ENCODE results near the gene CD58. TPM values are rescaled to one million over a fixed set of nuclear protein-coding genes. Genes with fewer than 3 reads are reported as not detected.

CD58 gene
- total RNA-seq, 2 experiments from 2014 or later = 23.6 to 25.1 TPM

DNA sequence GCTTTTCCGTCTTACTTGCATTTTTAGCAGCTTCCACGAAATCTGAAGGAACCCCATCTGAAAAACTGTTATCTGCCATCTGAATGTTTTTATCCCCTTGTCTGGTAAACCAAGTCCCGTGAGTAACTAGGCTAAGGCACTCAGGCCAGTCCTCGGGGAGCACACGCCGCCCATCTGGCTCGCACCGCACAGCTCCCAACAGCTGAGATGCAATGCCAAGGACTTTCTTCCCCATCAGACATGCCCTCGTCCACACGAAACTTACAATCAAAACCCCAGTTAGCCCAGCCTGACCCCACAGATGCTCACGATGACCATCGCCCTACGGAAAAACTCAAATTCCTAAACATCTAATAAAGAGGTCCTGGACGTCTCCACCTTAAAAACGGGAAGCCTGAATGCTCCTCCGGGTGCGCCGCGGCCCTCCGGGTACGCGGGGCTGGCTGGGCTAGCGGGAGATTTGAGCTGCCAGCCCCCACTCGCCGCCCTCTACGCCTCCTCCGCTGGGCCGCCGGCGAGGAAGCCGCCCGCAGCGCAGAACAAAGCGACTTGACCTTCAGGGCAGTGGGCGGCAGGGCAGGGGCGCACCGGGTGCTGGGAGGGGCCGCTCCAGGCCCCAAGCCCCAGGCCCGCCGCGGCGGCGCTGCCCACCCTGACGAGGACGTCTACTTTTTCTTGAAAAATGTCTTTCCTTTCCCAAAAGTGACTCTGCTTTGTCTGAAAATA, 36.6 kb downstream of the CD58 start:
- ATAC-seq (ENCODE audit: low read depth) = no peak
- POLR2A ChIA-PET = no interaction called here
- Mint-ChIP-seq H3K27ac (no peak overlapping the region), H3K9me3 (peaks cover 3% of the 10 kb centered on the region), H3K4me3 (no peak overlapping the region), H3K27me3 (no peaks in the 10 kb centered on the region), H3K4me1 (peaks cover 22% of the 10 kb centered on the region), H3K36me3 (peaks cover 60% of the 10 kb centered on the region)
- no peak for DNase-seq

DNA sequence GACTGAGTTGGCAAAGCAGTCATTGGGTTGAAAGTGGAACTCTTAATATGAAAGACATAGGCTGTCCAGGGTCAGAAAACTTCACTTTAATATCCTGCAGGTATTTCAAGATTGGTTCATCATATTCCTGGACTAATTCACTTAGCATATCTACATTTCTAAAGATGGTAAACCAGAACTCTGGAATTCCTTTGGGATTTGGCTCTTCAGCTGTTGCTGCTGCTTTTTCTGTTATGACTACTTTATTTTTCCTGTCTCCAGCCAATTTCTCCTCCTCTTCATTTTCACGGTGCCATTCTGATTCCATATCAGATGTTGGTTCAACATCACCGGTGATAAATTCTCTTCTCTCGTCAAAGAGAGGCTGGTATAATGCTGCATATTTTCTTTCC, 37.4 kb downstream of the CD58 start:
- H3K36me3 Mint-ChIP-seq = peaks cover 60% of the 10 kb centered on the region

DNA sequence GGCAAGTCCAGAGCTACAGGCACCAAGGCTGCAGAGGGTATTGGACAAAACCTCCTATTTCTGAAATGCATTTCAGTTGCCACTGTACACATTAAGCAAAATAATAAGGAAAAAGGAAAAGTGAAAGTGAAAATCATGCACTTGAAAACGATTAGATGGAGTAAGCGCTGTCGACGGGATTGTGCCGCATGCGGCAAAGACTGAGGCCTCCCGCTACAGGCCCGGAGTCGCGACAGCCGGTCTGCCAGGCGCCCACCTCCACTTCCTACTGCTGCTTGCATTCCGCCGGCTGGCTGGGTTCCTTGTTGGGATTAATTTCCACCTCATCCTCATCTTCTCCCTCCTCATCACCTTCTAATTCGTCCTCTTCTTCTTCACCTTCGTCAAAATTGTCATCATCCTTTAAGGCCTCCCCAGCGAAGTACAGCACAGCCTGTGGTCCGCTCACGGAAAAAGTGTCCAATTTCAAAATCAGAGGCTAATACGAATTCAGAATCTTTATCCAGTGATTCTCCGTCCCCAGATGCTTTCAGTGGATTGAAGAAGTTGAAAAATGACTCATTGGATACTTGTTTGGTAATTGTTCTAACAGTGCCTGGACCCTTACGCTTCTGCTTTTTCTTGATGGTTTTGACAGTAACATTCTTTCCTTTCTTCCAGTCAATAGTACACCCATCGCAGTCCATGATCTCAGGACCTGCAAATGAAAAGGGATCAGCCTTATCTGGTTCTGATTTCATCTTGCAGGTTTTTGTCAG, 38.0 kb downstream of the CD58 start:
- peaks cover 62% of the 10 kb centered on the region for H3K36me3 Mint-ChIP-seq
- ATAC-seq (ENCODE audit: low read depth) (no peak), DNase-seq (no peak)
- H3K9me3 Mint-ChIP-seq = peaks cover 7% of the 10 kb centered on the region
- no peak overlapping the region for H3K4me3 Mint-ChIP-seq
- H3K27me3 Mint-ChIP-seq = no peaks in the 10 kb centered on the region
- H3K27ac Mint-ChIP-seq = no peak overlapping the region
- peaks cover 10% of the 10 kb centered on the region for H3K4me1 Mint-ChIP-seq
- POLR2A ChIA-PET = no interaction called here

More for the DNA sequence above, 37.4 kb downstream of the CD58 start:
- POLR2A ChIA-PET = no interaction called here
- H3K27ac Mint-ChIP-seq = no peak overlapping the region
- DNase-seq (no peak), ATAC-seq (ENCODE audit: low read depth) (no peak)
- peaks cover 3% of the 10 kb centered on the region for H3K9me3 Mint-ChIP-seq
- H3K4me1 Mint-ChIP-seq = peaks cover 15% of the 10 kb centered on the region
- H3K4me3 Mint-ChIP-seq = no peak overlapping the region
- H3K27me3 Mint-ChIP-seq = no peaks in the 10 kb centered on the region

DNA sequence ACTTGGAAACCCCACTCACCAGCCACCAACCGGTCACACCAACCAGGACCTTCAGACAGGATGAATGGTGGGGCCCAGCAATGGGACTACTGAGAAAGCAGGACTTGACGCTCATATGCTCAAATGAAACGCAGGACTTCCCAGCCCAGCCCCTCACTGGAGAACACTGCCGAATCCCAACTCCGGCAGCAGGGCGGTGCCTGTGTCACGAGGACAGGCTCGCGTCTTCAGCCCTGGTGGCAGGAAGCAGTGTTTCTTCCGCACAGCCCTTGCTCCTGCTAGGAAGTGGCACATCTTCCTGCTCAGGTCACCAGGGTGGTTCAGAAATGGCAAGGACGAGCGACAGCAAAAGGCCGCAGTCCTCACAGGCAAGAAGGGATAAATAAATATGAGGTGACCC, 38.9 kb downstream of the CD58 start:
- H3K9me3 Mint-ChIP-seq = peaks cover 10% of the 10 kb centered on the region
- ATAC-seq (ENCODE audit: low read depth) (no peak), DNase-seq (no peak)
- POLR2A ChIA-PET = no interaction called here
- H3K4me3 Mint-ChIP-seq = no peak overlapping the region
- H3K27me3 Mint-ChIP-seq = no peaks in the 10 kb centered on the region
- H3K36me3 Mint-ChIP-seq = peaks cover 71% of the 10 kb centered on the region
- no peak overlapping the region for H3K27ac Mint-ChIP-seq
- H3K4me1 Mint-ChIP-seq = peaks cover 7% of the 10 kb centered on the region

DNA sequence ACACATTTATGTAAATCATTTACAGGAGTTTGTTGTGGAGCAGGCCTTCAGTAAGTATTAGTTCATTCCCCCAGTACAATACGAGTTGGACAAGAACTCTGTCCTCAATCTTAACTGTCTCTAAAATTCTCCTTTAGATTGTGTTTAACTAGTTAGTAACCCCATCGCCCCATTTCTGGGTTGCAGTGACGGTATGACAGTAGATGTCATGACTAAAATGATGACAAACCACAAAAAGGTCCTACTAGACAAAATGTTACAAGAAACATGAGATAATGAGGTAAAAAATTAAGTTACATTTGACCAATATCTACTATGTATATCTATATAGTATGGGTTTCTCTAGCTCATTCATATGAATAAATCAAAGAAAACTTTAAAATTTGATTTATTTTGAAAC, 41.1 kb downstream of the CD58 start:
- POLR2A ChIA-PET = no interaction called here
- H3K9me3 Mint-ChIP-seq = peaks cover 17% of the 10 kb centered on the region
- no peak overlapping the region for H3K4me3 Mint-ChIP-seq
- peaks cover 6% of the 10 kb centered on the region for H3K4me1 Mint-ChIP-seq
- DNase-seq = no peak
- H3K27me3 Mint-ChIP-seq = no peaks in the 10 kb centered on the region
- ATAC-seq (ENCODE audit: low read depth) = no peak
- H3K36me3 Mint-ChIP-seq = peaks cover 70% of the 10 kb centered on the region
- no peak overlapping the region for H3K27ac Mint-ChIP-seq

DNA sequence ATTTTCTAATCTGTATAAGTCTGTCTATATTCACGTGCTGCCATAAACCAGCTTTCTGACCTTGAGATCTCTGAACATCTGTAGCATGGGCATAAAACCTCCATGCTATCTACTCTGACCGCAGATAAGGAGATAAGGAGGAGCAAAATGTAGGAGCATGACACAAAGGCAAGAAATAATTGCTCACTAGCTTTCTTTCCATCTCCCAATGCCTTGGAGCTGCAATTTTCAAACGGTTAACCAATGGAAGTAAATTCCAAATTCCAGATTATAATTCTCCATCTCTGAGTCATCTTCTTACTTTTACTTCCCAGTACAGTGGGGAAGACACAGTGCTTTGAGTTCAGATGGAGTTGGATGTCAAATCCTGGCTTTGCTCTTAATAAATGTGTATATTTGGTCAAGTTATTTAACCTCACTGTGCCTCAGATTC, 41.6 kb downstream of the CD58 start:
- Mint-ChIP-seq H3K4me3 (no peak overlapping the region), H3K27ac (no peak overlapping the region), H3K27me3 (no peaks in the 10 kb centered on the region), H3K4me1 (peaks cover 6% of the 10 kb centered on the region), H3K9me3 (peaks cover 17% of the 10 kb centered on the region), H3K36me3 (peaks cover 67% of the 10 kb centered on the region)
- DNase-seq = no peak
- POLR2A ChIA-PET = no interaction called here
- ATAC-seq (ENCODE audit: low read depth) = no peak

DNA sequence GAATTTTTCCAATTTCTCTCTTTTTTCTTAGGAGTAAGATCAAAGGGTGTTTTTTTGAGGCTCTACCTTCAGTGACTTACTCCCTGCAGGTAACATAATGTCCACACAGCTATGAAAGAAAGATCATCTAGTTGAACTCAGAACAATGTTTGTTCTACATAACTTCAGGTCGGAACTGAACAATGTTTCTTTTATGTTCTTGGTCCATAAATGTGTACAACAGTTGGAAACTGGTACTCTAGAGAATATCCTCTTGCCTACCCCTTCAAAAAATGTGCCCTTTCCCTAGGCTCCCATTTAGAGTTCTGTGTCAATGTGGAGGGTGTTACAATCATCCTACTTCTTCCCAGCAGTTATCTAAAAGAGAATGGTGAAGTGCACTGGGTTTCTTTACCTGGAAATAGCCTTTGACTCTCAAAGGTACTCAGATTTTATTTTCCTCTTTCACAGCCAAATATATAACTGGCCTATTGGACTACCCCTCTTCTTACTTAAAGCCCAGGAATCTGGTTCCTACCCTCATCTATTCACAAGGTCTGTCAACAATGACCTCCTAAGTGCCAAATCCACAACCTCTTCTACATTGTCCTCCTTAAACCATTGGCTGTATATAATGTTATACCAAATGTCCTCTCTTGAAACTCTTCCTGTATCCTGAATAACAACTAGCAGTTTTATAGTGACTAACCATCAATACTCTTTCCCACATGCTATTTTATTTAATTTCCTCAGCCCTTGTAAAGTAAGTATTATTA, 42.3 kb downstream of the CD58 start:
- Mint-ChIP-seq H3K9me3 (peaks cover 13% of the 10 kb centered on the region), H3K27me3 (no peaks in the 10 kb centered on the region), H3K4me3 (no peak overlapping the region), H3K36me3 (peaks cover 60% of the 10 kb centered on the region), H3K27ac (no peak overlapping the region), H3K4me1 (peaks cover 6% of the 10 kb centered on the region)
- no peak for DNase-seq
- no peak for ATAC-seq (ENCODE audit: low read depth)
- POLR2A ChIA-PET = no interaction called here

DNA sequence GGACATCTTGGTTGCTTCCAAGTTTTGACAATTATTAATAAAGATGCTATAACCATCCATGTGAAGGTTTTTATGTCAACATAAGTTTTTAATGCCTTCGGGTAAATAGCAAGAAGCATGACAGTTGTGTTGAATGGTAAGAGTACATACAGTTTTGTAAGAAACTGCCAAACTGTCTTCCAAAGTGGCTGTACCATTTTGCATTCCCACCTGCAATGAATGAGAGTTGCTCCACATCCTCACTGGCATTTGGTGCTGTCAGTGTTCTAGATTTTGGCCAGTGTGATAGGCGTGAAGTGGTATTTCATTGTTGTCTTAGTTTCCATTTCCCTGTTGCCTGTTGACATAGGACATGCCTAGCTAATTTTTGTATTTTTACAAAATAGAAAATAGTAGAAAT, 45.4 kb downstream of the CD58 start:
- peaks cover 13% of the 10 kb centered on the region for H3K9me3 Mint-ChIP-seq
- no peak overlapping the region for H3K4me3 Mint-ChIP-seq
- no peak for DNase-seq
- ATAC-seq (ENCODE audit: low read depth) = no peak
- H3K36me3 Mint-ChIP-seq = peaks cover 55% of the 10 kb centered on the region
- no peaks in the 10 kb centered on the region for H3K27me3 Mint-ChIP-seq
- POLR2A ChIA-PET = no interaction called here
- H3K27ac Mint-ChIP-seq = no peak overlapping the region
- H3K4me1 Mint-ChIP-seq = peaks cover 1% of the 10 kb centered on the region

DNA sequence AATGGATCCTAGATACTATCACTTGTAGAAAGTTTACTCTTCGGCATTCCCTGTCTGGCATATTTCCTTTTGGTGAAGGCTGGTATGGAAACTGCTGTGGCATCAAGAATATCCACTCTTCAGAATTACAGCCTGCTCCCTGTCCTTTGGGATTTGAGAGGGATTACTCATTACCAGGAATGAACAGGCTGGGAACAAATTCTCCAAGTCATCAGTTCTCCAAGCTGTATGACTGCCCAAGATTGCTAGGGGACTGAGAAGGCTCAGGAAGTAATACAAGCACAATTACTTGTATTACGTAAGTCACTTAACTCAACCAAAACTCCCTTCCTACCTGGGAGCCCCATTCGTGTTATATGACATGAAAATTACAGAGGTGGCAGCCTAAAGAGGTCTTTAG, 49.6 kb downstream of the CD58 start:
- Mint-ChIP-seq H3K9me3 (peaks cover under 1% of the 10 kb centered on the region), H3K27ac (no peak overlapping the region), H3K36me3 (peaks cover 30% of the 10 kb centered on the region), H3K27me3 (no peaks in the 10 kb centered on the region), H3K4me1 (peaks cover 18% of the 10 kb centered on the region), H3K4me3 (no peak overlapping the region)
- ATAC-seq (ENCODE audit: low read depth) = no peak
- POLR2A ChIA-PET = no interaction called here
- no peak for DNase-seq

DNA sequence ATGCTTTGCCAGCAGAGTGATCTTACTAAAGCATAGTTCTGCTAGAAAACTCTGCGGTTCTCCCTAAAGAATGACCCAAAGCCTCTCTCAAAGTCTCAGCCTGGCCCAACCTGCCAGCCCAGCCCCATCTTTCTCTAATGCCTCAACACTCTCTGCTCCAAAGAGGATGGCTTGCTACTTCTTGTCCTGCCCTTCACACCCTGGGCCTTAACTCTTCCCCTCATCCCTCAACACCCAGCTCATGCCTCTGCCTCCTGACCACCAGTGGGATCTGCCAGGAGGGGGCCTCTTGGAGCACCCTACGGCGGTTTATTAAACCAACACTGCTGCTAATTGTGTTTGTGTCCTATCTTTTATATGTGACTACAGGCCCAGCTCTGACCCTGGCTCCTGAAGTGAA, 52.4 kb downstream of the CD58 start:
- DNase-seq (no peak), ATAC-seq (ENCODE audit: low read depth) (no peak)
- no peak overlapping the region for H3K27ac Mint-ChIP-seq
- no peaks in the 10 kb centered on the region for H3K9me3 Mint-ChIP-seq
- POLR2A ChIA-PET = interaction anchor here (1.6 kb wide), 1 partner anchor 19 kb away, joined by 3 read pairs; no protein-coding TSS in a partner anchor
- peaks cover 26% of the 10 kb centered on the region for H3K36me3 Mint-ChIP-seq
- no peak overlapping the region for H3K4me3 Mint-ChIP-seq
- H3K4me1 Mint-ChIP-seq = peaks cover 36% of the 10 kb centered on the region
- no peaks in the 10 kb centered on the region for H3K27me3 Mint-ChIP-seq

DNA sequence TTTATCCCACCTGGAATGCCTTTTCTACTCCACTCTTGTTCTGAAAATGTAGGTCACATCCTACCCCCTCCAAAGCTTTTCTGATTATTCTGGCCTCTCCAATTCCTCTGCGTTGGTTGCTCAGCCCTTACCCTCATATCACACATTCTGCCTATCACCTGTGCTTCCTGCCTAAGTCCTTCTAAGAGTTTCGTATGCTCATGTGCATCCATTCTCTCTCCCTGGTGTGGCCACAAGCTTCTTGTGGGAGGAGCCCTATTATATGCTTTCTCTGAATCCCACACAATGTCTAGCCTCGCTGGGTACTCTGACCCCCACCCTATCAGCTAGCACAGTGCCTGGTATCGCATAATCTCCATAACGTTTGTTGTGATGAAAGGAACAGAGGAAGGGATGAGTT, 54.2 kb downstream of the CD58 start:
- Mint-ChIP-seq H3K4me3 (peak overlapping the region; percentile 29), H3K27me3 (no peaks in the 10 kb centered on the region), H3K9me3 (peaks cover 3% of the 10 kb centered on the region), H3K4me1 (peaks cover 46% of the 10 kb centered on the region), H3K27ac (peak overlapping the region; percentile 67), H3K36me3 (peaks cover 33% of the 10 kb centered on the region)
- DNase-seq = no peak
- POLR2A ChIA-PET = no interaction called here
- no peak for ATAC-seq (ENCODE audit: low read depth)

DNA sequence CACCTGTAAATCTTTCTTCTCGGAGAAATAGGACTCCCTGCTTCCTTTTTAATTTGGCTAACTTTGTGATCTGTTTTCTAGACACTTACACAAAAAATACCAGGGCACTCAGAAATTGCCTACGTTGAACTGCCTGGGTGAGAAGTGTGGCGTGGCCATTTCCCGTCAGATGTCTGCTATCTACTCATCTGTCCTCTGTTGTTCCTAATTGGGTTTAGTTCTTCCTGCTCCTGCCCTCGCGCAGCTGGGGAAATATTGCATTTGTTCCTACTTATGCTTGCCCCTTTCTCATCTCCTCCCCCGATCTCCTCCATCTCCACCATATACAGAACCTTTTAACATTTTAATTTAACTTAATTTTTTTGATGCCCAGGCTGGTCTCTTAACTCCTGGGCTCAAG, 55.1 kb downstream of the CD58 start:
- no peak for ATAC-seq (ENCODE audit: low read depth)
- DNase-seq = no peak

DNA sequence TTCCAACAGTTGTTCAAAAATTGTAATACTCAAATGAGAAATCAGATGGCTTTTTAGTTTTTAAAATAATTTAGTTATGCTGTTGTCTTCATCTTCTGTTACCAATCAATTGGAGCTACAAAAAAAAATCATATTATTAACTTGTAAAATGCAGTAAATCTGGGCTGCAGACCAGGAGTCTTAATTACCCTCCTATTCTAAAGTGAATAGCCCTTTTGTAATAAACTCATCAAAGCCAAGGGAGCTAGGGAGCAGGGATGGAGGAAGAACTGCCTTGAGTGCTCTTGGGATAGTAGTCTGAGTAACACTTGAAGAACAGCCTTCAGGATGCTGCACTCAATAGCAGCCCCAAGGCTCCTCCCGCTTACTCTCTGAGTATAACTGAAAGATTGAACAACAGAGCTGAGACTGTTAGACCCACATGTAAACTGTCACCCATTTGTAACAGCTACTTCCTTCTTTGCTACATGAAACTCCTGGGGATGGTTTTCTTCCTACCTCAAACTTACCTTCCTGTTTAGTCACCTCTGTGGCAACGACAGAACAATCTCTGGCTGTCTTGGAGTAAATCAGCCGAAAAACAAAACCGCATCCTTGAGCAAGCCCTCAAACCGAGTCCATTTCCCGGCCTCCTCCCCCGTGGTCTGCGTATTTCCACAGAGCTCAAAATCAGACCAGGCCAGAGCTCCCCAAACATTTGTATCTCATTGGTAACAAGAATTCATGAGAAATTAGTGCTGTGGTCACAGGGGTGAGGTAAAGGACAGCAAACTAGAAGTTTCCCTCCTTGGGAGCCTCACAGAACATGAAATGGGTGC, 55.9 kb downstream of the CD58 start:
- H3K27ac Mint-ChIP-seq = peak overlapping the region; percentile 88
- POLR2A ChIA-PET = interaction anchor here (1.0 to 3.4 kb wide), 3 partner anchors 11 to 43 kb away, joined by 3 to 46 read pairs (median 7); no protein-coding TSS in a partner anchor
- H3K9me3 Mint-ChIP-seq = peaks cover 5% of the 10 kb centered on the region
- peak; percentile 90 for ATAC-seq (ENCODE audit: low read depth)
- DNase-seq = peak; percentile 53
- peak overlapping the region; percentile 65 for H3K4me3 Mint-ChIP-seq
- H3K27me3 Mint-ChIP-seq = no peaks in the 10 kb centered on the region
- H3K36me3 Mint-ChIP-seq = peaks cover 34% of the 10 kb centered on the region
- H3K4me1 Mint-ChIP-seq = peaks cover 55% of the 10 kb centered on the region

More for the DNA sequence above, 55.1 kb downstream of the CD58 start:
- POLR2A ChIA-PET = interaction anchor here (1.2 to 3.4 kb wide), 2 partner anchors 11 to 15 kb away, joined by 7 to 46 read pairs; no protein-coding TSS in a partner anchor
- Mint-ChIP-seq H3K27ac (peak overlapping the region; percentile 88), H3K4me1 (peaks cover 52% of the 10 kb centered on the region), H3K4me3 (peak overlapping the region; percentile 65), H3K27me3 (no peaks in the 10 kb centered on the region), H3K9me3 (peaks cover 5% of the 10 kb centered on the region), H3K36me3 (peaks cover 36% of the 10 kb centered on the region)

Data from activated naive CD8-positive, alpha-beta T cell treated with anti-CD3 and anti-CD28 coated beads, Interleukin-2, amount 10 ng/mL, durations not matched to agents 7 days and 5 days (primary cell).